RWPE1 (cell line): ENCODE data around the gene FLT1.

Source experiments
- CTCF ChIA-PET: fragments of 350-600 bp; sonication (Branson Sonifier 250); formaldehyde crosslinking; extraction: SDS; loops from one replicate; lab custom pipeline; 2021; lab: Yijun Ruan, JAX
- POLR2A ChIA-PET: fragments of 400-600 bp; formaldehyde crosslinking; extraction: SDS; loops from one replicate; lab custom pipeline; 2020; ENCODE audit warnings: antibody characterized with exemption; ENCODE audit not compliant: low non-redundant PET; lab: Yijun Ruan, JAX
- DNase-seq: peaks from one replicate; pipeline ENCODE4 v3.0.0; 2012; ENCODE audit warnings: low spot score
- H3K27ac ChIP-seq: fragments of 450-650 bp; 2 replicates; pipeline ENCODE4 v1.5.1; 2017
- CTCF ChIP-seq: fragments of 450-650 bp; conservative IDR thresholded peaks from 2 replicates; pipeline ENCODE4 v1.5.1; 2017; ENCODE audit warnings: low read depth, mild to moderate bottlenecking

The FLT1 gene

GRCh38 chr13:28476919-28477708 is 17.8 kb downstream of the FLT1 start:
- TF ChIP-seq CTCF: no peak

GRCh38 chr13:28475916-28476725 is 18.8 kb downstream of the FLT1 start:
- DNase-seq: peak; percentile 50
- TF ChIP-seq CTCF: no peak
- CTCF ChIA-PET: no interaction called here
- H3K27ac ChIP-seq: no peak overlapping the region
- POLR2A ChIA-PET: no interaction called here

More at GRCh38 chr13:28476919-28477708, 17.8 kb downstream of the FLT1 start:
- ChIA-PET POLR2A (no interaction called here), CTCF (no interaction called here)
- no peak for DNase-seq
- H3K27ac ChIP-seq: no peak overlapping the region

GRCh38 chr13:28474491-28475134 is 20.3 kb downstream of the FLT1 start:
- no peak for TF ChIP-seq CTCF
- no peak overlapping the region for H3K27ac ChIP-seq
- POLR2A ChIA-PET: no interaction called here

GRCh38 chr13:28473044-28473443 is 21.9 kb downstream of the FLT1 start:
- ChIA-PET POLR2A (no interaction called here), CTCF (no interaction called here)
- TF ChIP-seq CTCF: no peak
- DNase-seq: no peak
- H3K27ac ChIP-seq: no peak overlapping the region

More at GRCh38 chr13:28474491-28475134, 20.3 kb downstream of the FLT1 start:
- CTCF ChIA-PET: interaction anchor here (0.7 kb wide), 1 partner anchor 1838 kb away, joined by 3 read pairs; no protein-coding TSS in a partner anchor
- DNase-seq: no peak

GRCh38 chr13:28471421-28471820 is 23.5 kb downstream of the FLT1 start:
- TF ChIP-seq CTCF: no peak
- POLR2A ChIA-PET: no interaction called here
- DNase-seq: no peak
- H3K27ac ChIP-seq: no peak overlapping the region
- CTCF ChIA-PET: interaction anchor here (0.5 kb wide), 1 partner anchor 1738 kb away, joined by 4 read pairs; no protein-coding TSS in a partner anchor

- H3K27ac ChIP-seq: no peak overlapping the region
- no peak for DNase-seq
- POLR2A ChIA-PET: no interaction called here
- CTCF ChIA-PET: no interaction called here
- TF ChIP-seq CTCF: no peak
Observed at GRCh38 chr13:28470296-28470695, 24.6 kb downstream of the FLT1 start.
